Brain pericyte (primary cell): ENCODE measurements around the gene MAP4K3.
"Not testable (repeated sequence)": the region's sequence is repeated elsewhere in the genome, so short reads cannot be mapped to it uniquely, and the experiment has no call there.

ENCODE experiments used
- DNase-seq: peaks from one replicate; pipeline ENCODE4 v3.0.0-alpha.2; 2012; ENCODE audit warnings: low read depth, low spot score

The MAP4K3 gene

GRCh38 chr2:39375917-39376316 is 61.2 kb downstream of the MAP4K3 start:
- DNase-seq: no peak

- no peak for DNase-seq
These were observed 63.8 kb downstream of the MAP4K3 start for GRCh38 chr2:39373181-39373802.

- no peak for DNase-seq
These were observed 67.0 kb downstream of the MAP4K3 start for GRCh38 chr2:39370101-39370500.

- DNase-seq: no peak
These were observed 68.2 kb downstream of the MAP4K3 start for GRCh38 chr2:39368846-39369245.

- no peak for DNase-seq
These were observed 68.7 kb downstream of the MAP4K3 start for GRCh38 chr2:39368376-39368775.

- DNase-seq: no peak
These were observed 74.5 kb downstream of the MAP4K3 start for GRCh38 chr2:39362595-39362994.

GRCh38 chr2:39361511-39361910 is 75.6 kb downstream of the MAP4K3 start:
- no peak for DNase-seq

- DNase-seq: not testable (repeated sequence)
These were observed 76.7 kb downstream of the MAP4K3 start for GRCh38 chr2:39360342-39360741.

GRCh38 chr2:39359453-39360038 is 77.5 kb downstream of the MAP4K3 start:
- no peak for DNase-seq

- DNase-seq: no peak
These were observed 80.0 kb downstream of the MAP4K3 start for GRCh38 chr2:39356922-39357639.

GRCh38 chr2:39350658-39351057 is 86.4 kb downstream of the MAP4K3 start:
- no peak for DNase-seq

GRCh38 chr2:39338502-39338901 is 98.6 kb downstream of the MAP4K3 start:
- no peak for DNase-seq

- no peak for DNase-seq
These were observed 101.2 kb downstream of the MAP4K3 start for GRCh38 chr2:39335930-39336329.

- DNase-seq: no peak
These were observed 102.1 kb downstream of the MAP4K3 start for GRCh38 chr2:39334978-39335377.

GRCh38 chr2:39334529-39334928 is 102.6 kb downstream of the MAP4K3 start:
- DNase-seq: no peak

GRCh38 chr2:39326644-39327043 is 110.4 kb downstream of the MAP4K3 start:
- no peak for DNase-seq

GRCh38 chr2:39325966-39326365 is 111.1 kb downstream of the MAP4K3 start:
- DNase-seq: no peak

- not testable (repeated sequence) for DNase-seq
These were observed 115.7 kb downstream of the MAP4K3 start for GRCh38 chr2:39321056-39322035.

GRCh38 chr2:39320162-39320561 is 116.9 kb downstream of the MAP4K3 start:
- DNase-seq: no peak

GRCh38 chr2:39313575-39313974 is 123.5 kb downstream of the MAP4K3 start:
- no peak for DNase-seq

GRCh38 chr2:39311469-39311868 is 125.6 kb downstream of the MAP4K3 start:
- DNase-seq: no peak

GRCh38 chr2:39308778-39309177 is 128.3 kb downstream of the MAP4K3 start:
- no peak for DNase-seq
